Endothelial cell of umbilical vein (primary cell): ENCODE results near the gene SPPL2B.

Experiments
- MAX ChIP-seq: IDR thresholded peaks from 2 replicates; pipeline ENCODE4 v1.6.1; 2011; ENCODE audit not compliant: insufficient read depth, insufficient read length
- POLR2A ChIP-seq: IDR thresholded peaks from 2 replicates; pipeline ENCODE4 v1.6.1; 2012; ENCODE audit warnings: low read depth, mild to moderate bottlenecking, control low read depth, low read length
- TF ChIP-seq, protein P1 (sequence below), 2 donors: IDR thresholded peaks; 1 replicate in 1 of 2; 2 replicates in 1 of 2; pipeline ENCODE4 v1.5.1; 2011; ENCODE audit warnings: low read length in 2 of 2, mild to moderate bottlenecking in 2 of 2, moderate library complexity in 2 of 2, control low read depth in 1 of 2, inconsistent platforms in 1 of 2, low read depth in 1 of 2; ENCODE audit not compliant: insufficient read depth in 1 of 2; ENCODE audit errors: extremely low read depth in 1 of 2

- TF ChIP-seq, protein P1, sequence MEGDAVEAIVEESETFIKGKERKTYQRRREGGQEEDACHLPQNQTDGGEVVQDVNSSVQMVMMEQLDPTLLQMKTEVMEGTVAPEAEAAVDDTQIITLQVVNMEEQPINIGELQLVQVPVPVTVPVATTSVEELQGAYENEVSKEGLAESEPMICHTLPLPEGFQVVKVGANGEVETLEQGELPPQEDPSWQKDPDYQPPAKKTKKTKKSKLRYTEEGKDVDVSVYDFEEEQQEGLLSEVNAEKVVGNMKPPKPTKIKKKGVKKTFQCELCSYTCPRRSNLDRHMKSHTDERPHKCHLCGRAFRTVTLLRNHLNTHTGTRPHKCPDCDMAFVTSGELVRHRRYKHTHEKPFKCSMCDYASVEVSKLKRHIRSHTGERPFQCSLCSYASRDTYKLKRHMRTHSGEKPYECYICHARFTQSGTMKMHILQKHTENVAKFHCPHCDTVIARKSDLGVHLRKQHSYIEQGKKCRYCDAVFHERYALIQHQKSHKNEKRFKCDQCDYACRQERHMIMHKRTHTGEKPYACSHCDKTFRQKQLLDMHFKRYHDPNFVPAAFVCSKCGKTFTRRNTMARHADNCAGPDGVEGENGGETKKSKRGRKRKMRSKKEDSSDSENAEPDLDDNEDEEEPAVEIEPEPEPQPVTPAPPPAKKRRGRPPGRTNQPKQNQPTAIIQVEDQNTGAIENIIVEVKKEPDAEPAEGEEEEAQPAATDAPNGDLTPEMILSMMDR (IDR thresholded peaks at IDR 0.05; ENCODE audit: extremely low read depth in 1 of 2, insufficient read depth in 1 of 2, low read depth in 1 of 2, low read length in 2 of 2): no peak
- TF ChIP-seq POLR2A (no peak), MAX (no peak)
Measured at GRCh38 chr19:2312820-2313501, 15.5 kb upstream of the SPPL2B start.
